Raji (cell line): ENCODE measurements around the gene HSD17B3.

ENCODE experiments used
- POLR2A ChIP-seq: IDR thresholded peaks from 2 replicates; pipeline ENCODE4 v1.6.1; 2011; ENCODE audit warnings: low read depth, low read length, control low read depth; ENCODE audit not compliant: insufficient read depth

Gene HSD17B3

GRCh38 chr9:96255698-96256097 lies 46.3 kb downstream of the HSD17B3 start:
- no peak for TF ChIP-seq POLR2A

- no peak for TF ChIP-seq POLR2A
These were observed 48.8 kb downstream of the HSD17B3 start for GRCh38 chr9:96253059-96253696.

- no peak for TF ChIP-seq POLR2A
These were observed 50.5 kb downstream of the HSD17B3 start for GRCh38 chr9:96251451-96251850.

GRCh38 chr9:96249746-96250145 lies 52.2 kb downstream of the HSD17B3 start:
- TF ChIP-seq POLR2A, result no peak

GRCh38 chr9:96246267-96246671 lies 55.7 kb downstream of the HSD17B3 start:
- no peak for TF ChIP-seq POLR2A

GRCh38 chr9:96245399-96245798 lies 56.6 kb downstream of the HSD17B3 start:
- TF ChIP-seq POLR2A, result no peak

- TF ChIP-seq POLR2A, result no peak
These were observed 58.2 kb downstream of the HSD17B3 start for GRCh38 chr9:96243778-96244177.

- TF ChIP-seq POLR2A, result no peak
These were observed 59.2 kb downstream of the HSD17B3 start for GRCh38 chr9:96242811-96243210.

GRCh38 chr9:96241391-96241809 lies 60.6 kb downstream of the HSD17B3 start:
- TF ChIP-seq POLR2A, result no peak

GRCh38 chr9:96236854-96237550 lies 65.0 kb downstream of the HSD17B3 start:
- no peak for TF ChIP-seq POLR2A

GRCh38 chr9:96232539-96233241 lies 69.3 kb downstream of the HSD17B3 start:
- TF ChIP-seq POLR2A, result no peak

GRCh38 chr9:96232164-96232538 lies 69.8 kb downstream of the HSD17B3 start:
- no peak for TF ChIP-seq POLR2A

- TF ChIP-seq POLR2A, result no peak
These were observed 72.0 kb downstream of the HSD17B3 start for GRCh38 chr9:96230002-96230401.

GRCh38 chr9:96222132-96222531 lies 79.8 kb downstream of the HSD17B3 start:
- TF ChIP-seq POLR2A, result no peak

GRCh38 chr9:96219900-96220257 lies 82.1 kb downstream of the HSD17B3 start:
- TF ChIP-seq POLR2A, result no peak
